ENCODE measurements around the gene GSG1L.

Gene GSG1L

DNA sequence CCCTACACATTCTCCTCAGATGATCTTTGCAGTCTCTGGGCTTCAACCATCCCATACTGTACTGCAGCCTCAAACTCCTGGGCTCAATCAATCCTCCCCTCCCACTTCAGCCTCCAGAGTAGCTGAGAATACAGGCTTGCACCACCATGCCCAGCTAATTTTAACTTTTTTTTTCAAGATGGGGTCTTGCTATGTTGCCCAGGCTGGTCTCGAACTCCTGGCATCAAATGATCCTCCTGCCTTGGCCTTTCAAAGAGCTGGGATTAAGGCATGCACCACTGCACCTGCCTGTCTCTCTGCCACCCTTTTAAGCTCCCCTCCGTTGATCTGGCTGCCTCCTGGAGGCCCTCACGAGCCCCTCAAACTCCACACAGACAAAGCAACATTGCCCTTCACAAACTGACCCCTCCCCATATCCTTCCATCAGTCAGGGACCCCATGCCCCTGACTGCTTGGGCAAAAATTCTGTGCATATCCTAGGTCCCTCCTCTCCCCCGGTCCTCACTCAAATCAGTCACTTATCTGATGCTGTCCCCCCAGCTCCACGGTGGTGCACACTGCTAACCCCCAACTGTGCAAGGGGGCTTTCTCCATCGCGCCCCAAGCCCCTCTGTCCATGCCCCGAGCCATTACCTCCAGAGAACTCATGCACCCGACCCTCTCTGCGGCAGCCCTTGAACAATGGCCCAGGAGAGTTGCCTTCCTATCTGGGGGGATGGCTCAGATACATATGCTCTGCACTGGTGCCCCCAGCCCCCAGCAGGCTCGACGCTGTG is 260.7 kb downstream of the GSG1L start:
- H3K27ac ChIP-seq = no peak overlapping the region
- no peak overlapping the region for H3K4me3 ChIP-seq
- TF ChIP-seq, protein P1, sequence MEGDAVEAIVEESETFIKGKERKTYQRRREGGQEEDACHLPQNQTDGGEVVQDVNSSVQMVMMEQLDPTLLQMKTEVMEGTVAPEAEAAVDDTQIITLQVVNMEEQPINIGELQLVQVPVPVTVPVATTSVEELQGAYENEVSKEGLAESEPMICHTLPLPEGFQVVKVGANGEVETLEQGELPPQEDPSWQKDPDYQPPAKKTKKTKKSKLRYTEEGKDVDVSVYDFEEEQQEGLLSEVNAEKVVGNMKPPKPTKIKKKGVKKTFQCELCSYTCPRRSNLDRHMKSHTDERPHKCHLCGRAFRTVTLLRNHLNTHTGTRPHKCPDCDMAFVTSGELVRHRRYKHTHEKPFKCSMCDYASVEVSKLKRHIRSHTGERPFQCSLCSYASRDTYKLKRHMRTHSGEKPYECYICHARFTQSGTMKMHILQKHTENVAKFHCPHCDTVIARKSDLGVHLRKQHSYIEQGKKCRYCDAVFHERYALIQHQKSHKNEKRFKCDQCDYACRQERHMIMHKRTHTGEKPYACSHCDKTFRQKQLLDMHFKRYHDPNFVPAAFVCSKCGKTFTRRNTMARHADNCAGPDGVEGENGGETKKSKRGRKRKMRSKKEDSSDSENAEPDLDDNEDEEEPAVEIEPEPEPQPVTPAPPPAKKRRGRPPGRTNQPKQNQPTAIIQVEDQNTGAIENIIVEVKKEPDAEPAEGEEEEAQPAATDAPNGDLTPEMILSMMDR (IDR thresholded peaks at IDR 0.05) = no peak
- DNase-seq (ENCODE audit: low spot score) = no peak

GRCh38 chr16:27801289-27801945 is 262.1 kb downstream of the GSG1L start:
- TF ChIP-seq, protein P1 (IDR thresholded peaks at IDR 0.05) = no peak

DNA sequence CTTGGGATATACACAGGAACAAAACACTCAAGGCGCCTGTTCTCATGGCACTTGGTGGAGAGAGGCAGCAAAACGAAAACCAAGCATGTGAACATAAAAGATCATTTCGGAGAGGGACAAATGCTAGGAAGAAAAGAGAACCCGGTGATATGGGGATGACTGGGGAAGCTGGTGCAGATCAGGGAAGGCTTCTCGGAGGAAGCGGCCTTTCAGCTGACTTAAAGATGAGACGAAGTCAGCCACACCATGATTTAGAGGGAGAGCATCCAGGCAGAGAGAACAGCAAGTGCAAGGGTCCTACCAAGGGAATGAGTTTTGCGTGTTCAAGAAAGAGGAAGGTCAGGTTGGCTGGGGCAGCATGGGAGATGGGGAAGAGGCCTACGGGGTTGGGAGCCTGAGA is 262.7 kb downstream of the GSG1L start:
- no peak overlapping the region for H3K4me3 ChIP-seq
- TF ChIP-seq, protein P1 (IDR thresholded peaks at IDR 0.05) = no peak
- DNase-seq (ENCODE audit: low spot score) = no peak
- H3K27ac ChIP-seq = no peak overlapping the region

More at GRCh38 chr16:27801289-27801945, 262.1 kb downstream of the GSG1L start:
- H3K4me3 ChIP-seq = no peak overlapping the region
- no peak for DNase-seq (ENCODE audit: low spot score)
- no peak overlapping the region for H3K27ac ChIP-seq

- TF ChIP-seq, protein P1 (IDR thresholded peaks at IDR 0.05) = no peak
- H3K27ac ChIP-seq = no peak overlapping the region
- no peak overlapping the region for H3K4me3 ChIP-seq
- no peak for DNase-seq (ENCODE audit: low spot score)
Measured at GRCh38 chr16:27799896-27800295, 263.6 kb downstream of the GSG1L start.

- TF ChIP-seq, protein P1 (IDR thresholded peaks at IDR 0.05) = no peak
- Histone ChIP-seq H3K27ac (no peak overlapping the region), H3K4me3 (no peak overlapping the region)
- DNase-seq (ENCODE audit: low spot score) = no peak
Measured at GRCh38 chr16:27798241-27798640, 265.3 kb downstream of the GSG1L start.

DNA sequence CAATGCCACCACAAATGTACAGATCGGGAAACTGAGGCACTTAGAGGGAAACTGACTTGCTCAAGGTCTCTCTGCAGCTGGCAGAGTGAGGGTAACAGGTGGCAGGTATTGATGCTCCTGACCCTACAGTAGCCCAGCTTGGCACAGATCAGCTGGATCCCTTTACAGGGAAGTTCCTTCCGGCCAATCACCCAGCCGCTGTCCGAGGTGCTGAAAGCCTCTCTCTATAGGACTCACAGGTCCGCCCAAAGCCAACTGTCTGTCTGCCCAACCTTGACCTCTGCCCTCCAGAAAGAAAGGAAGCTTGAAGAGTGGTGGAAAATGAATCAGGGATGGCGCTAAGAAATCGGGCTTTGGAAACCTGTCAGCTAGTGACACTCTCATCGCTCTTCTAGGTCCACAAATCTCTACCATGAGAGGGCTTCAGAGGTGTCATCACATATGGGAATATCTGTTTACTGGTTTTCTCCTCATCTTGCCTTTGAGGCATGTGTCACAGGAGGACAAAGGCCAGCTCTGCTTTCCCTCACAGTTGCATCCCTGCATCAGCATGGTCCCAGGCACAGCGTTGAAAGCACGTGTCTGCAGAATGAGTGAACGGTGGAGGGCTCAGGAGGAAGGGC is 267.4 kb downstream of the GSG1L start:
- TF ChIP-seq, protein P1 (IDR thresholded peaks at IDR 0.05) = no peak
- no peak for DNase-seq (ENCODE audit: low spot score)
- Histone ChIP-seq H3K4me3 (no peak overlapping the region), H3K27ac (no peak overlapping the region)

Measured in coronary artery (tissue), 2 donors.